Suppressor macrophage (primary cell): ENCODE results near the gene FSTL4.
A peak's percentile ranks its signal among the peaks of the same experiment; 100 is the strongest.

ENCODE experiments used
- DNase-seq, 4 experiments: peaks; one replicate each; pipeline ENCODE4 v3.0.0-alpha.2; 2020 to 2022

FSTL4 gene

GRCh38 chr5:133474851-133475590, 137.3 kb downstream of the FSTL4 start:
- no peak for DNase-seq

- no peak for DNase-seq
Observed at GRCh38 chr5:133473291-133473690, 139.1 kb downstream of the FSTL4 start.

GRCh38 chr5:133472829-133473228, 139.5 kb downstream of the FSTL4 start:
- no peak for DNase-seq

- no peak for DNase-seq
Observed at GRCh38 chr5:133471699-133472098, 140.6 kb downstream of the FSTL4 start.

GRCh38 chr5:133470841-133471240, 141.5 kb downstream of the FSTL4 start:
- DNase-seq = peak in 2 of 4 experiments; percentile 50 to 63

DNA sequence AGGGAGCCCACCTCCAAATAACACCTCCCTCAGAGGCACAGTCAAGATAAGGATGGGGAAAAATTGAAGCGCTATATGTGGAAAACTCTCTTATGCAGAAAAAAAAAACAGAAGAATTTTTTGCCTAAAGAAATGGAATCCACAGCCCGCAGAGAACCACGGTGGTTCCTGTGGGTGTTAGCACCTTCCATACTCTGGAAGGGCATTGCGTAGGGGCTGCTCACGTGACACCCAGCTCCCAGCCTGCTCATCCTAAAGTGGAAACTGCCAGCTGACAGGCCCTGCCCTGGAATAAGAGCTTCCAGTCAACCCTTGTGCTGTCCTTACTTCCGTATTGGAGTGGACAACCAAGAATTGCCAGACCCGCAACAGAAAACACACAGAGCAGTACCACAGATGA, 142.5 kb downstream of the FSTL4 start:
- DNase-seq = no peak

DNA sequence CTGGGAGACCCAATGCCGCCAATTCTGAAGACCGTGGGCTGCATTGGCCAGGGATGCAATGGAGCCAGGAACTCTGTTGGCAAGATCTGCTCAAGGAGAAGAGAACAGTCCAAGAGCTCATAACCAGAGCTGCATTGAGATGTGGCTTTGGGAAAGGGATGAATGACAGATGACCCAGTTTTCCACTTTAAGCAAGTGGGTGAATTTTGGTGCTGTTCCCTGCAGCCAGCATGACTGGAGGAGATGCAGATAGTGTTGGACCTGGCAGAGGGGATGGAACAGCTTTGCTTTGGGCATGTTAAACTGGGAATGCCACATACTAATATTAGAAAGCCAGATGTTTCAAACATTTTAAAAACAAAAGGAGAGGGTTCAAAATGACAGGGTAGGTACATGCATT, 143.1 kb downstream of the FSTL4 start:
- no peak for DNase-seq

DNA sequence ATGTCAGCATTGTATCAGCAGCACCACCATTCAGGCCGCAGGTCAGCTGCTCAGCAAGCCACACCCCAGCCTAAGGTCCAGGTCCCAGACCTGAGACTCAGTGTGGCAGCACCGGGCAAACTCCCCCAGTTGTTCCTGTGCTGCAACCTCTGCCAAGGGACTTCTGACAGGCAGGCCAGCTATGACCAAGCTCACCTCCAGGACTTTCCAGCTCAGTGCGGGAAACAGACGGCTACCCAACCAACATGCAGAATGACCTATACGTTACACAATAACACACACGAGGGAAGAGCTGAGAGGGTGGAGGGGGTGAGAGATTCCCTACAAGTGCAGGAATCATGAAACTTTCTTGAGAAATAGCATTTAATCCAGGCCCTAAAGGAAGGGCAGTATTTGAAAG, 143.7 kb downstream of the FSTL4 start:
- DNase-seq = peak; percentile 30 to 65 (median 60)

DNA sequence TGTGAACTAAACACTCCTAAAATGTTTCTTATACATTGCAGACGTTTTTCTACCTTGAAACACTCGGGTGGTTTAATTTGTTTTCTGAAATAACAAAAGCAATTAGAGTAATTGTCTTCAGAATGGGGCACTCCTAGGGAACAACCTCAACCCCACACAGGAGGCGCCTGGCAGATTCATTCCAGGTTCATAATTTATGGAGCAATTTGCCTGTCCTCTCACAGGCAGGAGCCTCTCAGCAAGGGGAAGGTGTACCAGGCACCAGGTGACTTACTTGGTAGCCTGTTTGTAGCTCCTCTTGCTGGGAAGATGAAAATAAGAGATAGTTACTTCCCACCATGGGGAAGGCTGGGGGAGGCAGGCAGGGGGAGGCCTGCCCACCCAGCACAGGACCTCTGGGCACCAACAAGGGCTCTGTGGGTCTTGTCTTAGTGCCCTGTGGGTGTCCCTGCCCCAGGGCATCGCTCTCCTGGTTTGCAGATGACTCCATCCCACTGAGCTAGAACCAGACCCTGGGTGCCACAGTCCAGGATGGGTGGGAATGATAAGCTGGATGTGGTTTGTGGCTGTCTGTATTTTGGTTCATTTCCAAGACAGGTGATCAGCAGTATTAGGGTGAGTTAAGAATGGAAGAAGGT, 144.4 kb downstream of the FSTL4 start:
- no peak for DNase-seq

GRCh38 chr5:133467335-133467779, 145.0 kb downstream of the FSTL4 start:
- DNase-seq = no peak

- DNase-seq = no peak
Observed at GRCh38 chr5:133466556-133467334, 145.6 kb downstream of the FSTL4 start.

DNA sequence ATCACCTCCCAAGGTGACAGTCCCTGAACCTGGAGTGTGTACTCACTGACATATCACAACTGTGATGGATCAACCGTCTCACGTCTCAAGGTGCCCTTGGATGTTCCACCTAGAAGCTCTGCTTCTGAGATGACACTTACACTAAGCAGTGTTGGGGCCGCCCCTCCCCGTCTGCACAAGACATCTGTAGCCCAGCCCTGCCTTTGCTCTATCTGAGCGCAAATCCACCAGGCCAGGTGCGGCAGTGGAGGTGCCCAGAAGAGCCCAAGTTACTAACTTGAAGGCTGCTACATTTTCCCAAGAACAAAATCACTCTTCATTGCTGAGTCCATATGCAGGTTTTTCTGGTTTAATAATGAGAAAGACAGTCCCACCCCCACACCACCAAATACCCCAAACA, 148.3 kb downstream of the FSTL4 start:
- DNase-seq = no peak

- no peak for DNase-seq
Observed at GRCh38 chr5:133461796-133462516, 150.4 kb downstream of the FSTL4 start.

DNA sequence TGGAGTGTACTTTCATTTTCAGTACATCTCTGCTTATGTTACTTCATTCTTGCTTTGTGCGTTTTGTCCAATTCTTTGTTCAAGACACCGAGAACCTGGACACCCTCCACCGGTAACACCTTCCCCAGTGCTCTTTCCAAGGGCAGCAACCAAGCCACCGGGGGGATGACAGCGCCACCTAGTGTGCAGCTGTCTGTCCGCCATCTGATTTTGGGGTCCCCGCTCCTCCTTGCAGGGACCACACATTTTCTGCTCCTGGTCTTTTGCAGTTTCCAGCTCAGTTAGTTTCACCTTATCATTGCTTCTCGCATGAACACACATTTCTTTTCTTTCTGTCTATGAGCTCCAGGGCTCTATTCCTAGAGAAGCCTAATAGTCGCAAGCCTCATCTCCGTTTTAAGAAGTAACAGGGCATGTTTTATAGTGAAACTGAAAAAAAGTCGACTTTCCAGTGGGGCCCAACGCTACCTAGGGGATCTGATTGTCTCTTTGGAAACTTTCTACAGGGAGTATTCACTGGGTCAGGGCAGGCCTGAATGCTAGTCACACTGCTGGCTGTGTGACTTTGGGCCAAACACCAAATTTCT, 152.1 kb downstream of the FSTL4 start:
- peak in 2 of 4 experiments; percentile 19 to 39 for DNase-seq

DNA sequence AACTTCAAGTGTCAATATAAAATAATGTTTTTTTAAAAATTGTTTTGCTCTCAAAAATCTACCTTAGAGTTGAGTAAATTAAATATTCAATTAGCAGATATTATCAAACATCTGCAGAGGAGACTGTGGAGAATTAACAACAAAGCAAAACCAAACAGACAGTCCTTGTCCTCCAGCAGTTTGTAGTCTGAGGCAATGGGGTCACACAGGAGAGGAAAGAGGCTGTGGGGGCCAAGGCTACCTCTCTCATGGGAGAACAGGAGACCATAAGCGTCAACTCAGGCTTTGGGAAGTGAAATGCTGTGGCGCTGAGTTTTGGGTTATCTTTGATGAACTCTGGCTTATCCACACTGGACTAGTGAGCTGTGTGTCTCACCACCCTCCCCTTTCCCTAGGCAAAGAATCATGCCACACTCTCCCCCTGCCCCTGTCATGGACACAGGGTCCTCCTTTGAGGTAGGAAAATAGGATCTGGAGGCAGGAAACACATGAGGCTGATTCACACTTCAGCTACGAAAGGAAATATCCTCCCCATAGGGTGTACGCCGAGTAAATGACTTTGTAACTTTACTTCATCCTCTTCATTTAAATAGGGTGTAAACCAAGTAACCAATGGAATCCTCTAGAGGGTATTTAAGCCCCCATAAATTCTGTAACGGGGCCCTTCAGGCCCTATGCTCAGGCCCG, 152.7 kb downstream of the FSTL4 start:
- DNase-seq = peak; percentile 4 to 35 (median 28)

DNA sequence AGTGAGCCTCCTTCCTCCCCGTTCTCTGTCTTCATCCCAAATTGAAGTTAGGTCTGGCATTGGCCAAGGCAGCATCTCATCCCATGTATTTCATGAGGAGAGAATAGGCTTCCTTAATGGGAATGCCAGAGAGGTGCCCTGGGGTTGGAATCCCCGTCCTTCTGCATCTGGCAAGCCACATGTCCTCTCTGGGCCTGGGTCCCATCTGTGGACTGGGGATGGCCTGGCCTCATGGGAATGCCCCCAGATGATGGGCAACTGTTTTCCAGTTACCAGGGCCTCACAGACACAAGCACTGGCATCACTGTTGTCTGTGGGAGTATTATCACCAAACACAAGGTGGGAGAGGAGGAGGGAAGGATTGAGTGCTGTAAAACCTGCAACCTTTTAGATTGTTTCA, 153.9 kb downstream of the FSTL4 start:
- DNase-seq = no peak

- peak; percentile 16 to 36 (median 24) for DNase-seq
Observed at GRCh38 chr5:133457439-133458355, 154.6 kb downstream of the FSTL4 start.

DNA sequence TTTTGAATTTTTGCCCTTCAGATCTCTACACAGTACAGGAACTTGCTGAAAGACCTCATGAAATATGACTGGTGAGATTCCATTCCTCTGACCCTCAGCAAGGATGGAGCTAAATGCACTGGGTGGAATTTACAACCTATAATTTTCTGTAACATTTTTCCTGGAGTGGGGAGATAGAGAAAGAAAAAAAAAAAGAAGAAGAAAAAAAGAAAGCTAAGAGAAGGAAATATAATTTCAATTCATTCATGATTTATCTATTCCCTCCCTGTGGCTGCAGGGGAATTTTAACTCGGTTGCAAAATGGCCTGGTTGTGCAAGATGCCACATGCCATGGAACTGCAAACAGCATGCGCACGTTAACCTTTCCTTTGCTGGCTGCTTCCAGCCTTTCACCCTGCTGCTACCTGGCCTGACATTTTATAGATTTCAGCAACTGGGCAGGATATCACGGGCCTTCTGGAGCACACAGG, 155.4 kb downstream of the FSTL4 start:
- DNase-seq = peak; percentile 71 to 82 (median 76)

DNA sequence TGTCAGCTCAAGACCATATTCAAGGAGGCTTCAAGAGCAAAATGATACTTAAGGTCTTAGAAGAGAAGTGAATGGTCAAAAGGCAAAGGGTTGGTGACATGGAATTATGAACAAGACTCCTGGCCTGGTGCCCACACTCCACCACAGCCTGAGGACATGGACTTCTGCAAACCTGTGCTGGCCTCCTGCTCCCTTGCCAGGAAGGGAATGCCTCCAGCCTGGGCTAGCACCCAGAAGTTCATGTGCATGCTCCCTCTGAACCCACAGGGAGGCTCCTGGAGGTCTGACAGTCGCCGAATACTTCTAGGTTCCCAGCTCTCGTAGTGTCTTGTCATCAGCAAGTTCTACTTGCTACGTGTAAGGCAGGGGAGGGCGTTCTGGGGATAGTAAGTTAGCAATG, 156.7 kb downstream of the FSTL4 start:
- peak; percentile 36 to 73 (median 59) for DNase-seq

GRCh38 chr5:133454442-133454841, 157.9 kb downstream of the FSTL4 start:
- DNase-seq = no peak
